ENCODE data around the gene THBS3. TPM values are rescaled to one million over a fixed set of nuclear protein-coding genes. Genes with fewer than 3 reads are reported as not detected.
A peak's percentile ranks its signal among the peaks of the same experiment; 100 is the strongest.

The THBS3 gene
- total and polyA plus RNA-seq, 9 of the 15 experiments (the other 6 are each of a cell fraction or from before 2014, with no cell fraction given) = 0.59 to 8.3 (median 3.2) TPM

DNA sequence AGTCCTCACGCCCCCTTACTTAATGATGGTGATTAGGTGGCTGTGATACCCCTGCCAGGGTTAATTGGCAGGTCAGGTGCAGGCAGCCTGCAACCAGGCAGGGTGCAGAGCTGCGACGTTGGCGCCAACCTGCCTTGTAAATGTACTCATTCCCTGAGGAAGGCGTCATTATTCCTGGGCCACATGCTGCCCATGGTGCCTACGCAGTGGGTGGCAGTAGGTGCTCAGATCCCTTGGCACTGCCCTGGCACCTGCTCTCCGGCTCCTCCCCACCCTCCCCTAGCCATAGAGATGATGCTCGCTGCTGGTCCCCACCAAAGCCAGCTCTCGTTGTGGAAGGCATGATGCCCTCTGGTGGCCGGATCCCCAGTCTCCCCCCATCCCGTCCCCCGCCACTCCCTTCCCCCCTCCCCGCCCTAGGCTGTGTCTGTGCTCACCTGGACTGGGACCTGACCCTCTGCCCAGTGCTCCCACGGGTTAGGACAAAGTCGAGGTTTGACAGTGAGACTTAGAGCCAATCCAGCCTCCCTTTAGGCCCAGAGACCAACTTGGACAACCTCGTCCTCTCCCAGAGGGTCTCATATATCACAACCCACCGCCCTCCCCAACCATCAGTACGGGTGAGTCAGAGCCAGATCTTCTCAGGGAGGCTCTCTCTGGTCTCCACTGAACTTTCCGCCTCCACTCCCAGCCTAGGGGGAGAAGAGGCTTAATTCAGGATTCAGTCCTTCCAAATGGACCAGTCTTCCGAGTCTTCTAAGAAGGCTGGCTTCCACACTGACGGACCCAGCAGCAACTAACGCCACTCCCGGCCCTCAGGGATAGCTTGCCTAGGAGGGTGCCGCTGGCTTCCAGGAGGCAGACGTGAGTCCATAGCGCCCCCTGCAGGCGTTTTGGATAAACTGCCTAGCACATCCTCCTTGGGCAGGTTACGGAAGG lies 40.3 kb downstream of the THBS3 start (continued):
- TF ChIP-seq, protein P1, sequence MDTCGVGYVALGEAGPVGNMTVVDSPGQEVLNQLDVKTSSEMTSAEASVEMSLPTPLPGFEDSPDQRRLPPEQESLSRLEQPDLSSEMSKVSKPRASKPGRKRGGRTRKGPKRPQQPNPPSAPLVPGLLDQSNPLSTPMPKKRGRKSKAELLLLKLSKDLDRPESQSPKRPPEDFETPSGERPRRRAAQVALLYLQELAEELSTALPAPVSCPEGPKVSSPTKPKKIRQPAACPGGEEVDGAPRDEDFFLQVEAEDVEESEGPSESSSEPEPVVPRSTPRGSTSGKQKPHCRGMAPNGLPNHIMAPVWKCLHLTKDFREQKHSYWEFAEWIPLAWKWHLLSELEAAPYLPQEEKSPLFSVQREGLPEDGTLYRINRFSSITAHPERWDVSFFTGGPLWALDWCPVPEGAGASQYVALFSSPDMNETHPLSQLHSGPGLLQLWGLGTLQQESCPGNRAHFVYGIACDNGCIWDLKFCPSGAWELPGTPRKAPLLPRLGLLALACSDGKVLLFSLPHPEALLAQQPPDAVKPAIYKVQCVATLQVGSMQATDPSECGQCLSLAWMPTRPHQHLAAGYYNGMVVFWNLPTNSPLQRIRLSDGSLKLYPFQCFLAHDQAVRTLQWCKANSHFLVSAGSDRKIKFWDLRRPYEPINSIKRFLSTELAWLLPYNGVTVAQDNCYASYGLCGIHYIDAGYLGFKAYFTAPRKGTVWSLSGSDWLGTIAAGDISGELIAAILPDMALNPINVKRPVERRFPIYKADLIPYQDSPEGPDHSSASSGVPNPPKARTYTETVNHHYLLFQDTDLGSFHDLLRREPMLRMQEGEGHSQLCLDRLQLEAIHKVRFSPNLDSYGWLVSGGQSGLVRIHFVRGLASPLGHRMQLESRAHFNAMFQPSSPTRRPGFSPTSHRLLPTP (IDR thresholded peaks at IDR 0.05; ENCODE audit: borderline replicate concordance, extremely low read depth, insufficient read length) = no peak
- TF ChIP-seq FOS (IDR thresholded peaks at IDR 0.05; ENCODE audit: extremely low read depth, insufficient read length) = no peak
- TF ChIP-seq NR2C2 (CRISPR knock-in tag; IDR thresholded peaks at IDR 0.05) = no peak
- TF ChIP-seq NR2C2 (tag; IDR thresholded peaks at IDR 0.05) = no peak
- no peak for TF ChIP-seq SLC30A9 (CRISPR knock-in tag; IDR thresholded peaks at IDR 0.05)
- no peak for TF ChIP-seq NFE2L1 (tag; IDR thresholded peaks at IDR 0.05; ENCODE audit: borderline replicate concordance, low read depth)
- no peak for TF ChIP-seq SRSF9 (IDR thresholded peaks at IDR 0.05; ENCODE audit: borderline replicate concordance, low read depth, low read length)
- TF ChIP-seq, protein P2, sequence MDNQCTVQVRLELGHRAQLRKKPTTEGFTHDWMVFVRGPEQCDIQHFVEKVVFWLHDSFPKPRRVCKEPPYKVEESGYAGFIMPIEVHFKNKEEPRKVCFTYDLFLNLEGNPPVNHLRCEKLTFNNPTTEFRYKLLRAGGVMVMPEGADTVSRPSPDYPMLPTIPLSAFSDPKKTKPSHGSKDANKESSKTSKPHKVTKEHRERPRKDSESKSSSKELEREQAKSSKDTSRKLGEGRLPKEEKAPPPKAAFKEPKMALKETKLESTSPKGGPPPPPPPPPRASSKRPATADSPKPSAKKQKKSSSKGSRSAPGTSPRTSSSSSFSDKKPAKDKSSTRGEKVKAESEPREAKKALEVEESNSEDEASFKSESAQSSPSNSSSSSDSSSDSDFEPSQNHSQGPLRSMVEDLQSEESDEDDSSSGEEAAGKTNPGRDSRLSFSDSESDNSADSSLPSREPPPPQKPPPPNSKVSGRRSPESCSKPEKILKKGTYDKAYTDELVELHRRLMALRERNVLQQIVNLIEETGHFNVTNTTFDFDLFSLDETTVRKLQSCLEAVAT (IDR thresholded peaks at IDR 0.05) = no peak
- TF ChIP-seq ETV1 (tag; conservative IDR thresholded peaks at IDR 0.05; ENCODE audit: low read depth) = no peak
- peak; percentile 42; the same call in 1 of the 2 replicates for TF ChIP-seq KLF16 (IDR thresholded peaks at IDR 0.05)
- TF ChIP-seq, protein P3, sequence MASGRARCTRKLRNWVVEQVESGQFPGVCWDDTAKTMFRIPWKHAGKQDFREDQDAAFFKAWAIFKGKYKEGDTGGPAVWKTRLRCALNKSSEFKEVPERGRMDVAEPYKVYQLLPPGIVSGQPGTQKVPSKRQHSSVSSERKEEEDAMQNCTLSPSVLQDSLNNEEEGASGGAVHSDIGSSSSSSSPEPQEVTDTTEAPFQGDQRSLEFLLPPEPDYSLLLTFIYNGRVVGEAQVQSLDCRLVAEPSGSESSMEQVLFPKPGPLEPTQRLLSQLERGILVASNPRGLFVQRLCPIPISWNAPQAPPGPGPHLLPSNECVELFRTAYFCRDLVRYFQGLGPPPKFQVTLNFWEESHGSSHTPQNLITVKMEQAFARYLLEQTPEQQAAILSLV (tag; IDR thresholded peaks at IDR 0.05) = no peak
- no peak for TF ChIP-seq CHD1 (IDR thresholded peaks at IDR 0.05; ENCODE audit: low read length)
- peak; percentile 86 for TF ChIP-seq CTBP1 (IDR thresholded peaks at IDR 0.05; ENCODE audit: borderline replicate concordance)
- no peak for TF ChIP-seq ZNF24 (IDR thresholded peaks at IDR 0.05)
- TF ChIP-seq POU5F1 (IDR thresholded peaks at IDR 0.05; ENCODE audit: borderline replicate concordance, low read depth, low read length, partially characterized antibody) = no peak
- no peak for TF ChIP-seq ETV5 (CRISPR knock-in tag; IDR thresholded peaks at IDR 0.05; ENCODE audit: low read depth)
- TF ChIP-seq PPARD (CRISPR knock-in tag; IDR thresholded peaks at IDR 0.05) = no peak
- TF ChIP-seq MYNN (IDR thresholded peaks at IDR 0.05) = no peak
- no peak for TF ChIP-seq MYNN (CRISPR knock-in tag; IDR thresholded peaks at IDR 0.05)
- no peak for TF ChIP-seq TAF15 (IDR thresholded peaks at IDR 0.05; ENCODE audit: low read depth, low read length)
- TF ChIP-seq ARID1B (IDR thresholded peaks at IDR 0.05) = no peak
- no peak for TF ChIP-seq ERF (CRISPR knock-in tag; IDR thresholded peaks at IDR 0.05)
- TF ChIP-seq, protein P4, sequence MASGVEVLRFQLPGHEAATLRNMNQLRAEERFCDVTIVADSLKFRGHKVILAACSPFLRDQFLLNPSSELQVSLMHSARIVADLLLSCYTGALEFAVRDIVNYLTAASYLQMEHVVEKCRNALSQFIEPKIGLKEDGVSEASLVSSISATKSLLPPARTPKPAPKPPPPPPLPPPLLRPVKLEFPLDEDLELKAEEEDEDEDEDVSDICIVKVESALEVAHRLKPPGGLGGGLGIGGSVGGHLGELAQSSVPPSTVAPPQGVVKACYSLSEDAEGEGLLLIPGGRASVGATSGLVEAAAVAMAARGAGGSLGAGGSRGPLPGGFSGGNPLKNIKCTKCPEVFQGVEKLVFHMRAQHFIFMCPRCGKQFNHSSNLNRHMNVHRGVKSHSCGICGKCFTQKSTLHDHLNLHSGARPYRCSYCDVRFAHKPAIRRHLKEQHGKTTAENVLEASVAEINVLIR (CRISPR knock-in tag; IDR thresholded peaks at IDR 0.05) = no peak
